A549 (cell line): ENCODE measurements around the gene CFAP119. TPM values are rescaled to one million over a fixed set of nuclear protein-coding genes. Genes with fewer than 3 reads are reported as not detected.

Experiments
- ATAC-seq, 2 experiments: fragments of 200-7000 bp in 1 of 2; fragments of >200 bp in 1 of 2; cut with Nextera tagmentation in 1 of 2; cut with Tn5 transposase in 1 of 2; 3 replicates each; pipeline versions ENCODE4 v1.8.0 to v1.9.1; 2018 to 2020; ENCODE audit warnings: mild to moderate bottlenecking in 1 of 2, moderate library complexity in 1 of 2
- CTCF ChIA-PET: fragments of 300-600 bp; sonication (Branson Sonifier 250); formaldehyde crosslinking; extraction: SDS; loops from one replicate; lab custom pipeline; 2021; ENCODE audit warnings: antibody characterized with exemption, inconsistent platforms; lab: Yijun Ruan, JAX
- POLR2A ChIA-PET: fragments of 350-600 bp; formaldehyde crosslinking; extraction: SDS; loops from one replicate; lab custom pipeline; 2021; ENCODE audit warnings: antibody characterized with exemption, inconsistent platforms; lab: Yijun Ruan, JAX
- DNase-seq, 2 experiments: peaks; one replicate each; pipeline versions ENCODE4 v3.0.0 to v3.0.0-alpha.2; 2011 to 2016; ENCODE audit warnings: low read depth in 1 of 2, low spot score in 1 of 2
- FAIRE-seq: peaks from 2 replicates; lab custom pipeline; 2011; peaks lifted over from hg19 to GRCh38; lab: Jason Lieb, UNC
- H3K27ac ChIP-seq, 2 experiments: fragments of >200 bp; sonication (Bioruptor Twin); formaldehyde crosslinking; 3 replicates each; pipeline ENCODE4 v1.5.1; 2016 to 2017
- H3K4me1 ChIP-seq: fragments of >200 bp; sonication (Bioruptor Twin); formaldehyde crosslinking; 3 replicates; pipeline ENCODE4 v1.6.1; 2016
- H3K4me2 ChIP-seq: fragments of >200 bp; sonication (Bioruptor Twin); formaldehyde crosslinking; 3 replicates; pipeline ENCODE4 v1.6.1; 2016
- H3K4me3 ChIP-seq: fragments of >200 bp; sonication (Bioruptor Twin); formaldehyde crosslinking; 3 replicates; pipeline ENCODE4 v1.5.1; 2016
- H3K9me3 ChIP-seq: fragments of >200 bp; sonication (Bioruptor Twin); formaldehyde crosslinking; 3 replicates; pipeline ENCODE4 v1.6.1; 2016
- CHD2 ChIP-seq: fragments of 150-350 bp; IDR thresholded peaks from 2 replicates; pipeline ENCODE4 v1.6.1; 2014; ENCODE audit warnings: low read length; ENCODE audit not compliant: partially characterized antibody
- CHD4 ChIP-seq: fragments of 200-600 bp; sonication (generic); IDR thresholded peaks from 2 replicates; pipeline ENCODE4 v1.6.1; 2016; ENCODE audit warnings: antibody characterized with exemption, mild to moderate bottlenecking, borderline replicate concordance
- EHF ChIP-seq: fragments of 250-450 bp; sonication (Bioruptor Pico); IDR thresholded peaks from 2 replicates; pipeline ENCODE4 v1.5.0; 2020; ENCODE audit warnings: mild to moderate bottlenecking
- EHMT2 ChIP-seq: fragments of 200-600 bp; sonication (generic); IDR thresholded peaks from 2 replicates; pipeline ENCODE4 v1.6.1; 2016; ENCODE audit warnings: antibody characterized with exemption, low read depth, mild to moderate bottlenecking, moderate library complexity
- EP300 ChIP-seq, 2 experiments: fragments of >200 bp; sonication (Bioruptor Twin); formaldehyde crosslinking; IDR thresholded peaks; 2 replicates in 1 of 2; 3 replicates in 1 of 2; pipeline ENCODE4 v1.6.1; 2016 to 2017
- ESRRA ChIP-seq: fragments of 150-350 bp; IDR thresholded peaks from 2 replicates; pipeline ENCODE4 v1.6.1; 2014; ENCODE audit warnings: mild to moderate bottlenecking, low read length, borderline replicate concordance
- FOSL2 ChIP-seq, 2 experiments: fragments of 450-650 bp in 1 of 2; fragments of >200 bp in 1 of 2; sonication (Bioruptor Twin) in 1 of 2; formaldehyde crosslinking; IDR thresholded peaks; 2 replicates each; pipeline versions ENCODE4 v1.5.0 to v1.6.1; 2016 to 2020; ENCODE audit warnings: mild to moderate bottlenecking in 1 of 2, moderate library complexity in 1 of 2
- FOXS1 ChIP-seq: fragments of 250-450 bp; sonication (Bioruptor Pico); IDR thresholded peaks from 2 replicates; pipeline ENCODE4 v1.5.0; 2020; ENCODE audit warnings: mild to moderate bottlenecking, moderate library complexity
- HOXB5 ChIP-seq: fragments of 250-450 bp; sonication (Bioruptor Pico); IDR thresholded peaks from 2 replicates; pipeline ENCODE4 v1.5.0; 2020; ENCODE audit warnings: mild to moderate bottlenecking, moderate library complexity
- JUN ChIP-seq, 2 experiments: fragments of >200 bp; sonication (Bioruptor Twin); formaldehyde crosslinking; IDR thresholded peaks; 2 replicates in 1 of 2; 3 replicates in 1 of 2; pipeline ENCODE4 v1.6.1; 2016 to 2017
- JUNB ChIP-seq: fragments of >200 bp; sonication (Bioruptor Twin); formaldehyde crosslinking; IDR thresholded peaks from 2 replicates; pipeline ENCODE4 v1.6.1; 2016
- KDM1A ChIP-seq: fragments of 200-600 bp; sonication (generic); IDR thresholded peaks from 2 replicates; pipeline ENCODE4 v1.6.1; 2016; ENCODE audit warnings: low read depth, mild to moderate bottlenecking
- KDM5A ChIP-seq: fragments of 200-600 bp; sonication (generic); IDR thresholded peaks from 2 replicates; pipeline ENCODE4 v1.6.1; 2016; ENCODE audit warnings: antibody characterized with exemption, mild to moderate bottlenecking
- MAFK ChIP-seq: fragments of 450-650 bp; IDR thresholded peaks from 2 replicates; pipeline ENCODE4 v1.6.1; 2014; ENCODE audit not compliant: partially characterized antibody
- MAZ ChIP-seq: fragments of 150-350 bp; IDR thresholded peaks from 2 replicates; pipeline ENCODE4 v1.6.1; 2014; ENCODE audit warnings: antibody characterized with exemption, low read depth, low read length, borderline replicate concordance
- NPAS2 ChIP-seq: fragments of 250-450 bp; sonication (Bioruptor Pico); IDR thresholded peaks from 2 replicates; pipeline ENCODE4 v1.8.0; 2022; ENCODE audit warnings: mild to moderate bottlenecking, moderate library complexity, borderline replicate concordance
- PHF8 ChIP-seq: fragments of 200-600 bp; sonication (generic); IDR thresholded peaks from 2 replicates; pipeline ENCODE4 v1.6.1; 2016; ENCODE audit warnings: low read depth, mild to moderate bottlenecking, antibody characterized with exemption, moderate library complexity, borderline replicate concordance
- POLR2AphosphoS2 ChIP-seq: conservative IDR thresholded peaks from 2 replicates; pipeline ENCODE4 v1.6.1; 2012; ENCODE audit warnings: low read length, improper control_type of control experiment, inconsistent platforms
- RARB ChIP-seq: fragments of 250-450 bp; sonication (Bioruptor Pico); IDR thresholded peaks from 2 replicates; pipeline ENCODE4 v1.8.0; 2021; ENCODE audit warnings: mild to moderate bottlenecking, moderate library complexity
- RFX5 ChIP-seq: fragments of 450-650 bp; IDR thresholded peaks from 2 replicates; pipeline ENCODE4 v1.7.1; 2014; ENCODE audit warnings: antibody characterized with exemption, mild to moderate bottlenecking, moderate library complexity
- RNF2 ChIP-seq: fragments of 200-600 bp; sonication (generic); IDR thresholded peaks from 2 replicates; pipeline ENCODE4 v1.6.1; 2016; ENCODE audit warnings: low read depth, mild to moderate bottlenecking, antibody characterized with exemption, moderate library complexity, borderline replicate concordance
- SMC3 ChIP-seq: fragments of >200 bp; sonication (Bioruptor Twin); formaldehyde crosslinking; IDR thresholded peaks from 3 replicates; pipeline ENCODE4 v1.6.1; 2018; ENCODE audit warnings: inconsistent platforms
- TFCP2L1 ChIP-seq: fragments of 250-450 bp; sonication (Bioruptor Pico); IDR thresholded peaks from 2 replicates; pipeline ENCODE4 v1.5.0; 2021; ENCODE audit warnings: mild to moderate bottlenecking
- ZC3H11A ChIP-seq: fragments of 450-650 bp; IDR thresholded peaks from 2 replicates; pipeline ENCODE4 v1.6.1; 2014; ENCODE audit warnings: antibody characterized with exemption, mild to moderate bottlenecking
- ZFP36 ChIP-seq: fragments of 450-650 bp; IDR thresholded peaks from 2 replicates; pipeline ENCODE4 v1.6.1; 2014; ENCODE audit warnings: borderline replicate concordance; ENCODE audit not compliant: partially characterized antibody
- WGBS: methylation state at CpG from one replicate; pipeline ENCODE4 v1.1.6; 2017; ENCODE audit errors: missing lambda C conversion rate; 5-methylcytosine and 5-hydroxymethylcytosine counted together
- polyA plus RNA-seq, 4 experiments: library from polyadenylated mRNA; depleted of rRNA in 3 of 4; stranded (reverse); fragments of >200 nt; fragmentation: RNase III in 1 of 4; extraction: RNeasy Plus Mini Kit Qiagen cat#74134 plus additional on column Dnase treatment in 1 of 4; gene quantifications; 2 replicates in 3 of 4; 3 replicates in 1 of 4; pipeline ENCODE4 v1.2.3, GENCODE V29; 2011 to 2017
- TF ChIP-seq, protein P1 (sequence below): fragments of 250-450 bp; sonication (Bioruptor Pico); IDR thresholded peaks from 2 replicates; pipeline ENCODE4 v1.5.0; 2021; ENCODE audit warnings: mild to moderate bottlenecking, moderate library complexity, borderline replicate concordance
- TF ChIP-seq, protein P2 (sequence below): fragments of 150-350 bp; IDR thresholded peaks from 2 replicates; pipeline ENCODE4 v1.6.1; 2014; ENCODE audit warnings: low read depth, mild to moderate bottlenecking, low read length
- TF ChIP-seq, protein P3 (sequence below): fragments of >200 bp; sonication (Bioruptor Twin); formaldehyde crosslinking; IDR thresholded peaks from 3 replicates; pipeline ENCODE4 v1.6.1; 2016
- TF ChIP-seq, protein P4 (sequence below): fragments of 250-450 bp; sonication (Bioruptor Pico); IDR thresholded peaks from 2 replicates; pipeline ENCODE4 v1.5.0; 2020; ENCODE audit warnings: low read depth, mild to moderate bottlenecking, moderate library complexity
- TF ChIP-seq, protein P5 (sequence below): fragments of >200 bp; sonication (Bioruptor Twin); formaldehyde crosslinking; IDR thresholded peaks from 3 replicates; pipeline ENCODE4 v1.5.1; 2016
- TF ChIP-seq, protein P6 (sequence below): IDR thresholded peaks from 2 replicates; pipeline ENCODE4 v1.6.1; 2012

The CFAP119 gene
- polyA plus RNA-seq, 2 of the 4 experiments (the other 2 are of a cell fraction), result 4.5 to 9.5 TPM

DNA sequence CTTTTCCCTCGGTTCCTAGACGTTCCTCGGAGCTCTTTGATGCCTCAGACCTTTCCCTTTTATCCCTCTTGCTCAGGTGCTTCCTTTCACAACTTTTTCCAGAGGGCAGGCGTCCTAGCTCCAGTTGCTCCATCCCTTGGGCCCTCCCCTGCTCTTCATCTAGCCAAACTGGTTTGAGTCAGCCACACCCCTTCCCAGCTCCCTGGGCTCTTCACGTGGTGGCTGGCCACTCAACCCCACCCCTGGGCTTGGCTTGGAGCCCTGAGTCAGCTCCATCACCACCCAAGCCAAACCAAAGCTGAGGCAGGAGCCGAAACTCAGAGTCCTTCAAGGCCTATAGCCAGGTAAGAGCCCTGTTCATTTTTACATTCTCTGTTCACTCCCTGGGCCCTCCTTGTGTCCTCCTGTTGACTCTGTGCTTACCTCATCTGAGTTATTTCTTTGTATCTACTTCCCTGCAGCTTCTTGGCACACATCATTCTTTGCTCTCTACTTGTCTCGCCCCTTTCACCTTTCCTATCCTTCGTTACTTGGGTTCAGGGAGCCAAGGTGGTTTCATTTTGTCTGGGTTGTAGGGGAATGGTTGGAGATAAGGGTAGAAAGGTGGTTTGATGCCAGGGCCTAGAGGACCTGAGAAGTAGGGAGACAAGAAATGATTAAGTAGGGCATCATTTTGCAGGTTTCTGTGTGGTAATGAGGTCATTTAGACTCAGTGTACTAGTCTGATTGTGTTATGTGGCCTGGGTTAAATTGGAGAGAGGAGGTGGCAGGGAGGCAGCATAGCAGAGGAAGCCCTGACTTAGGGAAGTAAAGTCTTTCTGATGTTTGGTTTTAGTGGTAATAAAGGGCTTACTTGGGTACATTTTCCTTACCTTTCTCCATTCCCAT, 21.3 kb downstream of the CFAP119 start:
- peak; percentile 74 to 81 for ATAC-seq
- Histone ChIP-seq H3K9me3 (no peaks in the 10 kb centered on the region), H3K4me3 (peak overlapping the region; percentile 29; the same call in 2 of the 3 replicates), H3K4me1 (peaks cover 40% of the 10 kb centered on the region), H3K27ac (peak overlapping the region; percentile 72 to 83), H3K4me2 (peak overlapping the region; percentile 70)
- 17% methylated on average over 8 of the region's 8 CpGs for WGBS
- DNase-seq, result peak; percentile 85 to 92
- FAIRE-seq, result peak; percentile 54
- ChIA-PET CTCF (interaction anchor here (1.1 to 1.6 kb wide), 5 partner anchors 9 to 74 kb away, joined by 3 to 4 read pairs (median 3); no protein-coding TSS in a partner anchor), POLR2A (interaction anchor here (0.7 to 2.4 kb wide), 7 partner anchors 13 to 82 kb away, joined by 3 to 7 read pairs (median 4); partner anchors contain the start of genes FBRS, SRCAP and ZNF629)
- TF ChIP-seq, protein P1, sequence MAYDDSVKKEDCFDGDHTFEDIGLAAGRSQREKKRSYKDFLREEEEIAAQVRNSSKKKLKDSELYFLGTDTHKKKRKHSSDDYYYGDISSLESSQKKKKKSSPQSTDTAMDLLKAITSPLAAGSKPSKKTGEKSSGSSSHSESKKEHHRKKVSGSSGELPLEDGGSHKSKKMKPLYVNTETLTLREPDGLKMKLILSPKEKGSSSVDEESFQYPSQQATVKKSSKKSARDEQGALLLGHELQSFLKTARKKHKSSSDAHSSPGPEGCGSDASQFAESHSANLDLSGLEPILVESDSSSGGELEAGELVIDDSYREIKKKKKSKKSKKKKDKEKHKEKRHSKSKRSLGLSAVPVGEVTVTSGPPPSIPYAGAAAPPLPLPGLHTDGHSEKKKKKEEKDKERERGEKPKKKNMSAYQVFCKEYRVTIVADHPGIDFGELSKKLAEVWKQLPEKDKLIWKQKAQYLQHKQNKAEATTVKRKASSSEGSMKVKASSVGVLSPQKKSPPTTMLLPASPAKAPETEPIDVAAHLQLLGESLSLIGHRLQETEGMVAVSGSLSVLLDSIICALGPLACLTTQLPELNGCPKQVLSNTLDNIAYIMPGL, result no peak
- TF ChIP-seq, protein P2, sequence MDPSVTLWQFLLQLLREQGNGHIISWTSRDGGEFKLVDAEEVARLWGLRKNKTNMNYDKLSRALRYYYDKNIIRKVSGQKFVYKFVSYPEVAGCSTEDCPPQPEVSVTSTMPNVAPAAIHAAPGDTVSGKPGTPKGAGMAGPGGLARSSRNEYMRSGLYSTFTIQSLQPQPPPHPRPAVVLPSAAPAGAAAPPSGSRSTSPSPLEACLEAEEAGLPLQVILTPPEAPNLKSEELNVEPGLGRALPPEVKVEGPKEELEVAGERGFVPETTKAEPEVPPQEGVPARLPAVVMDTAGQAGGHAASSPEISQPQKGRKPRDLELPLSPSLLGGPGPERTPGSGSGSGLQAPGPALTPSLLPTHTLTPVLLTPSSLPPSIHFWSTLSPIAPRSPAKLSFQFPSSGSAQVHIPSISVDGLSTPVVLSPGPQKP, result no peak
- TF ChIP-seq SMC3 (no peak), TFCP2L1 (no peak), RNF2 (no peak), ESRRA (no peak), RFX5 (no peak), KDM5A (no peak), EHF (CRISPR knock-in tag) (peak; percentile 22; the same call in 1 of the 2 replicates), ZFP36 (no peak), CHD4 (no peak), ZC3H11A (no peak), EHMT2 (no peak), MAZ (no peak), JUNB (no peak), FOSL2 (IDR thresholded peaks at IDR 0.05) (no peak), FOSL2 (CRISPR knock-in tag; IDR thresholded peaks at IDR 0.05) (no peak; the same call in 1 of the 2 replicates), EP300 (IDR thresholded peaks at IDR 0.05) (no peak), MAFK (peak; percentile 66), CHD2 (no peak), PHF8 (no peak), FOXS1 (no peak), JUN (IDR thresholded peaks at IDR 0.05) (peak in 1 of 2 experiments; percentile 20; a peak in 1 of 5 replicates), RARB (CRISPR knock-in tag) (no peak), POLR2AphosphoS2 (peak; percentile 67; the same call in 1 of the 2 replicates), HOXB5 (no peak), NPAS2 (CRISPR knock-in tag) (no peak), KDM1A (no peak)
- TF ChIP-seq, protein P3, sequence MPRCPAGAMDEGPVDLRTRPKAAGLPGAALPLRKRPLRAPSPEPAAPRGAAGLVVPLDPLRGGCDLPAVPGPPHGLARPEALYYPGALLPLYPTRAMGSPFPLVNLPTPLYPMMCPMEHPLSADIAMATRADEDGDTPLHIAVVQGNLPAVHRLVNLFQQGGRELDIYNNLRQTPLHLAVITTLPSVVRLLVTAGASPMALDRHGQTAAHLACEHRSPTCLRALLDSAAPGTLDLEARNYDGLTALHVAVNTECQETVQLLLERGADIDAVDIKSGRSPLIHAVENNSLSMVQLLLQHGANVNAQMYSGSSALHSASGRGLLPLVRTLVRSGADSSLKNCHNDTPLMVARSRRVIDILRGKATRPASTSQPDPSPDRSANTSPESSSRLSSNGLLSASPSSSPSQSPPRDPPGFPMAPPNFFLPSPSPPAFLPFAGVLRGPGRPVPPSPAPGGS, result no peak
- TF ChIP-seq, protein P4, sequence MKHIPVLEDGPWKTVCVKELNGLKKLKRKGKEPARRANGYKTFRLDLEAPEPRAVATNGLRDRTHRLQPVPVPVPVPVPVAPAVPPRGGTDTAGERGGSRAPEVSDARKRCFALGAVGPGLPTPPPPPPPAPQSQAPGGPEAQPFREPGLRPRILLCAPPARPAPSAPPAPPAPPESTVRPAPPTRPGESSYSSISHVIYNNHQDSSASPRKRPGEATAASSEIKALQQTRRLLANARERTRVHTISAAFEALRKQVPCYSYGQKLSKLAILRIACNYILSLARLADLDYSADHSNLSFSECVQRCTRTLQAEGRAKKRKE, result 0 out of 2 replicates have a peak, but pooled peaks have one; percentile 12
- TF ChIP-seq, protein P5, sequence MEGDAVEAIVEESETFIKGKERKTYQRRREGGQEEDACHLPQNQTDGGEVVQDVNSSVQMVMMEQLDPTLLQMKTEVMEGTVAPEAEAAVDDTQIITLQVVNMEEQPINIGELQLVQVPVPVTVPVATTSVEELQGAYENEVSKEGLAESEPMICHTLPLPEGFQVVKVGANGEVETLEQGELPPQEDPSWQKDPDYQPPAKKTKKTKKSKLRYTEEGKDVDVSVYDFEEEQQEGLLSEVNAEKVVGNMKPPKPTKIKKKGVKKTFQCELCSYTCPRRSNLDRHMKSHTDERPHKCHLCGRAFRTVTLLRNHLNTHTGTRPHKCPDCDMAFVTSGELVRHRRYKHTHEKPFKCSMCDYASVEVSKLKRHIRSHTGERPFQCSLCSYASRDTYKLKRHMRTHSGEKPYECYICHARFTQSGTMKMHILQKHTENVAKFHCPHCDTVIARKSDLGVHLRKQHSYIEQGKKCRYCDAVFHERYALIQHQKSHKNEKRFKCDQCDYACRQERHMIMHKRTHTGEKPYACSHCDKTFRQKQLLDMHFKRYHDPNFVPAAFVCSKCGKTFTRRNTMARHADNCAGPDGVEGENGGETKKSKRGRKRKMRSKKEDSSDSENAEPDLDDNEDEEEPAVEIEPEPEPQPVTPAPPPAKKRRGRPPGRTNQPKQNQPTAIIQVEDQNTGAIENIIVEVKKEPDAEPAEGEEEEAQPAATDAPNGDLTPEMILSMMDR, result no peak
- TF ChIP-seq, protein P6, sequence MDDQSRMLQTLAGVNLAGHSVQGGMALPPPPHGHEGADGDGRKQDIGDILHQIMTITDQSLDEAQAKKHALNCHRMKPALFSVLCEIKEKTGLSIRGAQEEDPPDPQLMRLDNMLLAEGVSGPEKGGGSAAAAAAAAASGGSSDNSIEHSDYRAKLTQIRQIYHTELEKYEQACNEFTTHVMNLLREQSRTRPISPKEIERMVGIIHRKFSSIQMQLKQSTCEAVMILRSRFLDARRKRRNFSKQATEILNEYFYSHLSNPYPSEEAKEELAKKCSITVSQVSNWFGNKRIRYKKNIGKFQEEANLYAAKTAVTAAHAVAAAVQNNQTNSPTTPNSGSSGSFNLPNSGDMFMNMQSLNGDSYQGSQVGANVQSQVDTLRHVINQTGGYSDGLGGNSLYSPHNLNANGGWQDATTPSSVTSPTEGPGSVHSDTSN, result no peak
